ENCODE results near the gene TBRG4.

The TBRG4 gene

DNA sequence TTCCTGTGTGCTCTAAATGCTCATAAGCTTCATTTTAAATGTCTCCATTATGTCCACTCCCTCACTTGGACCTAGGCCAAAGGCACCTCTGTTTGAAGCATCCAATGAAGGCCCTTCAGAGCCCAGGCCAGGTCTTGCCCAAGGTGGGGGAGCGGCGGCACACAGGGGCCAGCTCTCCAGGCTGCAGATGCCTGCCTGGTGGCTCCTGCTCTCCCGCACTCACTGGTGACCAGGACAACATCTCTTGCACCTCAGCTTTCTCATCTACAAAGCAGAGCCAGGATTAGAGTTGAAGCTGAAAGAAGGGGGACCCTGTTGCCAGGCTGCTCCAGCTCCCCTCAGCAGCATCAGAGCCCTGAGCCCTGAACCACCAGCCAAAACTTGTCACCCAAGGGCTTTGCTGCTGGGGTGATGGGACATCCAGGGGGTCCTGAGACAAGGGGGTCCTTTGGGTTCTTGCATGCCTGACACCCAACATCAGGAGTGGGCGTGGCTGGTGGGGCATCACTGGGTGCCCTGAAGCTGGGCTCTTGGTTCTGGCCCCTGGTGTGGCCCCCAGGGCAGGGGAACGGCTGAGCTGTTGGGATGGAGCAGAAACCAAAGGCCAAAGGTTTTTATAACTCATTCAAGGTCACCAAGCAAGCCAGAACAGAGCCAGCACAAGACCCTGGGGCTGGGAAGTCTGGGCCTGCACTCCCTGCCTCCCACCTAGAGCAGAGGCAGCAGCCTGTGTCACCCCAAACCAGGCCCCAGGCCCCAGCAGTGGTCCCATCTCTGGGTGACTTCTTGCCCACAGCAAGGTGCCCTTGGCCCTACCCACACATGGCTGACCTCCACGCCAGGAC is 24.0 kb downstream of the TBRG4 start:
- no peak for DNase-seq

DNA sequence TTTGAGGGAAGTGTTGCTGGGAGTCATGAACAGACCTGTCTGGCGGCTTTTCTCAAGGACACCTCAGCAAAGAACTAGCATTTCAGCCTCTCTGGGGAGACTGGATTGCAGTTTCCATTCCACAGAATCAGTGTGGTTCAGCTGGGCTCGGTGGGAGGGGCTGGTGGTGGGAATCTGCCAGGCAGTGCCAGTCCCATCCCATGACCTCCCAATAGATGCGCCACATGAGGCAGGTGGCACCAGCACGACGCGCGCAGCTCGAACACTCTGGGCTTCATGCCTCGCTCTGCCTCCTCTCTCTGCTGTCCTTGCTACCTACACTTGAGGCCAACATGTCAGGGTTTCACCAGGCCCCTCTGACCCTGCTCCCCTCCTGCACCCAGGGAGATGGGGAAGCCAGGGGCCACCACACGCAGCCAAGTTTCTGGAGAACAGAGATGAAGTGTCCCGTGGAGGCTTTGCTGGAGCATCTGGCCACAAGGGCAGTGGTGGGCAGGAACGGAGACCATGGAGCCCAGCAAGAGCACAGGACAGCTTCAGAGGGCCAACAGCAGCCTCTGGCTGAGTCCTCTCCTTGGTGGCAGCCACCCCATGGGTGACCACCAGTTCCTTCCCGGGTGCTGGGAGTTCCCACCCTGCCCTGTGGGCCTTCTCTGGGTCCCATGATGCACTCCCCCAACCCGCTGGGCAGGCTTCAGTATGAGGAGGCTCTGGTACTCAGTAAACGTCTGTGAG is 25.0 kb downstream of the TBRG4 start:
- DNase-seq: no peak

DNA sequence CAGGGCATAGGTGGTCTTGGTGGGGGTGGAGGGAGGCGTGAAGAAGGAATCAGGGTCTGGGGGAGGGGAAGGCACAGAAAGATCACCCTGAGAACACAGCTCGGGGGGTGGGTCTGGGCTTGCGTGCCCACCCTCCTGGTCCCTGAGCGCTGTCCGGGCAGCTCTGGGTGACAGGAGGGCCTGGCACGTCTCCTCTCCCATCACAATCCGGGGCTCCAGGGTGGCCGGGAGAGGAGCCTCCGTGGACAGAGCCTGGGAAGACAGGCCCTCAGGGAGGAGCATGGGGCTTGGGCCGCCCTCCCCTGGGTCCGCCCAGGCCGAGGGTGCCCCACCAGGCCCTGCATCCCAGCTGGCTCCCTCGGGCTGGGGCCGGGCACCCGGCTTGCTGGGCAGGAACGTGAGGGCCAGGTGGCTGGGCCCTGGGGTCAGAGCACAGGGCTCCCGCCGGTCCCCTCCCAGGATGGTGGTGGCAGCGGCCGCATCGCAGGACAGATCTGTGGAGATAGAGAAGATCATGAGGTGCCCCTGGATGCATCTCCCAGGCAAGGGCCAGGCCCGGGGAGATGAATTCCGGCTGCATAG is 25.8 kb downstream of the TBRG4 start:
- no peak for DNase-seq

- DNase-seq: no peak
These were observed 26.4 kb downstream of the TBRG4 start for GRCh38 chr7:45084901-45085618.

GRCh38 chr7:45084336-45084735 is 27.2 kb downstream of the TBRG4 start:
- no peak for DNase-seq

DNA sequence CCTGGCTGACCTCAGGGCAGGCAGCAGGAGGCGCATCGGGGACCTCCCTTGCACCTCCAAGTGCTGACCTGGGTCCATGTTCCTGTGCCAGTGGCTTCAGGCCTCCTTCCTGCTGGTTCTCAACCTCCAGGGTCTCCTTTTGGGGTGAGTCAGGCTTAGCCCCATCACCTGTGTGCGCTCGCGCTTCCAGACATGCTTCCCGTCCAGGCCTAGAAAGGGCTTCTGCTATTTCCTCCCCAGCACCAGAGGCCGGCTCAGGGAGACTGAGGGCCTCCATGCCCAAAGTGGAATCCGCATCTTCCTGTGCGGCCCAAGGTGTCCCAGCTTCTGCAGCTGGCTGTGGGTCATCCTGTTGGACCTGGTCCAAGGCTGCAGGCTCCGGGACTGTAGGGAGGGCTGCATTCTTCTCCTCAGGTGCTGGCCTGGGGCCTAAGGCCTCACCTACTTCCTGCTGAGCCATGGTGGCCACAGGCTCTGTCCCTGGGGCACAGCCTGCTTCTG is 28.6 kb downstream of the TBRG4 start:
- no peak for DNase-seq

GRCh38 chr7:45082031-45082830 is 29.3 kb downstream of the TBRG4 start:
- no peak for DNase-seq

DNA sequence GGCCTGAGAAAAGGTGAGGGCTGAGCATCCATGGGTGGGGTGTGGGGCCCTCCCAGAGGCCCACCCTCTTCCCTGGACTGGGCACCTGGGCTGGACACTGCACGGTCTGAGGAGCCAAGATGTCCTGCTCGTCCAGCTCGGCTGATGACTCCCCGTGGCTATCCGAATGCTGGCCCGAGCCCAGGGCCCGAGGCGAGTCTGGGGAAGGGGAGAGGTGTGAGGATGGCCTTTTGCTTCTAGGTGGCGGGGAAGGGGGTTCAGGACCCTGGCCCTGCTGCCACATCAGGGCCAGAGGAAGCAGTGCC is 29.9 kb downstream of the TBRG4 start:
- no peak for DNase-seq

- DNase-seq: no peak
These were observed 30.4 kb downstream of the TBRG4 start for GRCh38 chr7:45080958-45081669.

DNA sequence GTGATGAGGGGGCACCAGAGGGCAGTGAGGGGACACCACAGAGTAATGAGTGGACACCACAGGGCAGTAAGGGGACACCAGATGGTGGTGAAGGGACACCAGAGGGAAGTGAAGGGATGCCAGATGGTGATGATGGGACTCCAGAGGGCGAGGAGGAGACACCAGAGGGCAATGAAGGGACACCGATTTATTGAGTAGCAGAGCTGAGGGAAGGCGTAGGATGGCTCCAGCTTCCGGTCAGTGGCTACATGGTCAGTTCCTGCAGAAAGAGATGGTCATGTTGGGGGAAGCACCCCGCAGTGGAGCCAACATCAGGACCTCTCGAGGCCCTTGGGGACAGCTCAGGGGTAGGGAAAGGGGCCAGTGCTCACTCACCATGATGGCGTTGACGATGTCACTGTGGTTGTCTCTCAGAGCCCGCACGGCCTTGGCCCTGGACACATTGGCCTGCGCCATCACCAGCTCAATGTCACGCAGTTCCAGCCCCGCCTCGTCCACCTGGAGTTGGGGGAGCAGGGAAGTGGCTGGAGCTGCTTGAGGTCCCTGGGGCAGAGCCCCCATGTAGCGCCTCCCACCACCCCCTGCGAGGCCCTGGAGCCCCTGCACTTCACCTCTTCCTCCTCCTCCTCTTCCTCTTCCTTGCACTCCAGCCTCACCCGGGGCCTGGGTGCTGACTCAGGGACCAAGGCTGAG is 31.1 kb downstream of the TBRG4 start:
- no peak for DNase-seq

DNA sequence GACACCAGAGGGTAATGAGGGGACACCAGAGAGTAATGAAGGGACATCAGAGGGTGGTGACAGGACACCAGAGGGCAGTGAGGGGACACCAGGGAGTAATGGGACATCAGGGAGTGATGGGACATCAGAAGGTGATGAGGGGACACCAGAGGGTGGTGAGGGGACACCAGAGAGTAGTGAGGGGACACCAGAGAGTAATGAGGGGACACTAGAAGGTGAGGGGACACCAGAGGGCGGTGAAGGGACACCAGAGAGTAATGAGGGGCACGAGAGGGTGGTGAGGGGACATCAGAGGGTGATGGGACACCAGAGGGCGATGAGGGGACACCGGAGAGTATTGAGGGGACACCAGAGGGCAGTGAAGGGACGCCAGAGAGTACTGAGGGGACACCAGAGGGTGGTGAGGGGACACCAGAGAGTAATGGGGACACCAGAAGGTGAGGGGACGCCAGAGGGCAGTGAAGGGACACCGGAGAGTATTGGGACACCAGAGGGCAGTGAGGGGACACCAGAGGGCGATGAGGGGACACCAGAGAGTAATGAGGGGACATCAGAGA is 33.3 kb downstream of the TBRG4 start:
- DNase-seq: no peak

GRCh38 chr7:45077579-45077978 is 33.9 kb downstream of the TBRG4 start:
- DNase-seq: no peak

DNA sequence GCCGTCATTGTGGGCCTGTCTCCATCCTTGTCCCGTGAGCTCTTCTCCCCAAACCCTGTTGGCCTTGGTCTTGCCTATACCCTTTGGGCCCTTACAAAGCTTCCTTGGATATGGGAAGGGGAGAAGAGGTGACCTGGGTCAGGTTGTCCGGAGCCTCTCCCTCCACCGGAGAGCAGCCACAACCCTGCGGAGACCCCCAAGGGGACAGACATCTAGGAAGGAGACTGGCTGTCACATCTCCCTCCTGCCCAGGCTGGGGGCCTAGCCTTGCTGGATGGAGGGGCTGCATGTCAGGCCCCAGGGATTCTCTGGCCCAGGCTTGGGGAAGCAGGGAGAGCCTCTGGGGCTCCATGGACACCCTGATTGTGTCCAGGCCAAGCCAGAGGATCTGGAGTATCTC is 34.6 kb downstream of the TBRG4 start:
- DNase-seq: no peak

- no peak for DNase-seq
These were observed 35.4 kb downstream of the TBRG4 start for GRCh38 chr7:45075871-45076796.

- DNase-seq: no peak
These were observed 36.2 kb downstream of the TBRG4 start for GRCh38 chr7:45075355-45075644.

DNA sequence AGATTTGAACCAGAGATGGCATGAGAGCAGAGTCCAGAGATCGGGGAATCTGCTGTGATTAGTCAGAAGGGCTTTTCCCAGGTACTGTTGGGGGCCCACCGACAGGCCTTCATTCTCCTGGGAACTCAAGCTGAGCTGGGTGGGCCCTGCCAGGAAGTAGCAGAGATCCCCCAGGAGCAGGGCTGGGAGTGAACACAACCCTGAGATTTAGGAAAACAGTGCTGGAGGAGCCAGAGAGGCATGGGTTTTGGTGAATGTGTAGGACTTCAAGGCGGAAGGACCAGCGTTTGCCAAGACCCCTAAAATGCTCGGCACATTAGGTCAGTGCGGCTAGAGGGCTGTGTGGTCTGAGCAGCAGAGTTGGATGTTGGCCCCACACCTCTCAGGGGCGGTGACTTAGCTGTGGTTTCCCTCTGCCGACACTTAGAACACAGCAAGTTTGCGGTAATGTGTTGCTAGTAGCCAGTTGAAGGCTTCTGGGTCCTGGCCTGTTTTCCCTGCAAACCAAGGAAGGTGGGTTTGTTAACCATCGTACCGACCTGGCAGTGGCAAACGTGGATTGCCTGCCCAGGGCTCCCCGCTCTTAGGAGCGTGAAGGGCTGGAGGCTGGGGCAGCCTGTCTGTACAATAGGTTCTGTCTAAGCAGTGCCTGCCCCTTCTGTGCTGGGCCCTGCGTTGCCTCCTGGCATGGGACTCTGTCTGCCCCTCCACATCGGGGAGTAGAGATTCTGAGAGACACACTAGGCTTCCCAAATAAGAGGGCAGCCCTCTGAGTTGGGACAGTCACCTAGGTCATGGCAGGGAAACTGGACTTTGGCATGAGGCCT is 36.8 kb downstream of the TBRG4 start:
- DNase-seq: no peak

GRCh38 chr7:45073786-45074527 is 37.5 kb downstream of the TBRG4 start:
- no peak for DNase-seq
